LNCAP (cell line): ENCODE measurements around the gene PHACTR1.

Experiments
- CTCF ChIP-seq: fragments of 450-650 bp; IDR thresholded peaks from 2 replicates; pipeline ENCODE4 v1.5.1; 2017; ENCODE audit warnings: mild to moderate bottlenecking

The PHACTR1 gene

GRCh38 chr6:12791371-12791770 is 74.8 kb downstream of the PHACTR1 start:
- TF ChIP-seq CTCF: no peak

DNA sequence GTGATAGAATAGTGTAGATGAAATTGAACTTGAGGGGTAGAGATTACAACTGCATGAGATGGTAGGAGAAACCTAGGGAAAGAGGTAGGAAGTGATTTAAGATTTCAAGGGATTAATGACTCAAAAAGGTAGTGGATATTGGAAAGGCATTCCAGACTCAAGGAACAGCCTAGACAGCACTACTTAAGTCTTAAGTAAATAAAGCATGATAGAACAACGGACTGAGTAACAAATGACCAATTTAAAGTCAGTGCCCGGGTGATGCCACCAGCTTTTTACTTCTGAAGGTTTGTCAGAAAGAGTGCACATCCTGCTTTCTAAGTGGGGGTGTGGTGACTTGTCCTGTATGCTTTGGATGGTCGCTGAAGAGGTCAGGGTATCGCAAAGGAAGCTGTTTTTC is 81.8 kb downstream of the PHACTR1 start:
- no peak for TF ChIP-seq CTCF

- no peak for TF ChIP-seq CTCF
These were observed 83.6 kb downstream of the PHACTR1 start for GRCh38 chr6:12800120-12800519.

- TF ChIP-seq CTCF: no peak
These were observed 84.6 kb downstream of the PHACTR1 start for GRCh38 chr6:12801141-12801540.

- TF ChIP-seq CTCF: no peak
These were observed 85.9 kb downstream of the PHACTR1 start for GRCh38 chr6:12802440-12802839.

DNA sequence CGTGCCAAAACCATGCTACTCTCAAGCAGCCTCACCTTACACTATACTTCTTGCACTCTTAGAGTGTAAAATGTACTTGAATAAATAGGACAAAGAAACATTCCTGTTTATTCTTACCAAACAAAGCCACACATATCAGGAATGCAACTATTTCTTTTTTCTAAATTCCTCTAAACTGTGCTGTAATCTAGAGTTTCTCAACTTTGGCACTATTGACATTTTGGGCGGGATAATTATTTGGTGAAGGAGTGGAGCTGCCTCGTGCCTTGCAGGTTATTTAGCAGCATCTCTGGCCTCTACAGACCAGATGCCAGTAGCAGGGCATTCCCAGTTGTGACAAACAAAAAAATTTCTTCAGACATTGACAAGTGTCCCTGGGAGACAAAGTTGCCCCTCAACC is 86.9 kb downstream of the PHACTR1 start:
- TF ChIP-seq CTCF: no peak

DNA sequence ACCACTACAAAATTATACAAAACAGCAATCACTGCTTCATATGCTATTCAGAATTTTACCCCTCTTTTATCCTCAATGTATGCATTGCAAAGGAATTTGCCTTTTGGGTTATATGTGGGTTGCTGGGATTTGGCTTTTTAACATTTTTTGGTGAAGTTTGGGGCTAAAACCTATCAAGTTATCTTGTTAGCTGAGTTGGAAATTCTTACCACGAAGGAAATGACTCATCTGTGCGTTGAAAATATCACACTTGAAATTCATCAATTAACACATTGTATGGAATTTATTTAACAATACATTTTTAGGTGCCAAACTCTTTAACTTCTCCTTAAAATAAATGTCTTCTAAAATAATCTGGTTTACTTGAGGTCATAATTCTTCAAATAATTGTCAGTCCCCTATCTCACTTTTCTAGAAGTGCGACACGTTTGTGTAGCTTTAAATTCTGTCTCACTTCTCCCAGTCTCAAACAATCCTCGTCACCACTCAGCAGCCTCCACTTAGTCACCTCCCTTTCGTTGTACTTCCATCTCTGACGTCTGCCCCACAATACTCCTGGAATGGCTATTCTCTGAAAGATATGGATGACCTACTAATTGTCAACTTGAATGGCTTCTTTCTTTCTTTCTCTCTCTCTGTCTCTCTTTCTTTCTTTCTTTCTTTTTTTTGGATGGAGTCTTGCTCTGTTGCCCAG is 88.5 kb downstream of the PHACTR1 start:
- no peak for TF ChIP-seq CTCF

DNA sequence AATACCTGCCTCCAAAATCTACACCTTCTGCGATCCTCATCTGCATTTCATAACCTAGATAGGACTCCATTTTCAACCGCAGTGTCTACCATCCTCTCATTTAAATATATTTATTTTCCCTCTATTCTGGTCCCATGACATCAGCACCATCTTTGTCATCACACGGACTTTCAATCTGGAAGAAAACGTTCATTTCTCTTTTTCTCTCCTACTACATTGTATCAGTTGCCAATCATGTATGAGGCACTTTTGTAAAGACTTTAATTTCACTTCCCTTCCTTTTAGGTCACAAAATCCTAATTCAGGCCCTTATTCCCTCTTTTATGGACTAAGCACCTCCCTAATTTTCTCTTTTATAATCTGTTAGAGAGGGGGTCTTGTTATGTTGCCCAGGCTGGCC is 89.6 kb downstream of the PHACTR1 start:
- TF ChIP-seq CTCF: no peak
